HG03354 (cell line): Measurements from ENCODE around the gene KRT35.

ENCODE experiments used
- ATAC-seq: cut with Tn5 transposase; IDR thresholded peaks from one replicate; pipeline ENCODE4 v1.9.1; 2021; ENCODE audit warnings: mild to moderate bottlenecking; ENCODE audit not compliant: unreplicated experiment, poor library complexity, severe bottlenecking

The KRT35 gene

GRCh38 chr17:41481036-41481435, at the start of gene KRT35:
Gene KRT35, minus strand, starts transcription at chr17:41481151. Its CDS starts 54 bp downstream, at chr17:41481097.
- no peak for ATAC-seq

- ATAC-seq = no peak
Measured at GRCh38 chr17:41530062-41531048, 49.4 kb upstream of the KRT35 start.

GRCh38 chr17:41529491-41529915, 48.6 kb upstream of the KRT35 start:
- ATAC-seq = no peak

GRCh38 chr17:41528959-41529353, 48.0 kb upstream of the KRT35 start:
- ATAC-seq = no peak

- no peak for ATAC-seq
Measured at GRCh38 chr17:41527063-41528023, 46.4 kb upstream of the KRT35 start.

- ATAC-seq = no peak
Measured at GRCh38 chr17:41524261-41524660, 43.3 kb upstream of the KRT35 start.

GRCh38 chr17:41523787-41524186, 42.8 kb upstream of the KRT35 start:
- no peak for ATAC-seq

- no peak for ATAC-seq
Measured at GRCh38 chr17:41523225-41523593, 42.3 kb upstream of the KRT35 start.

GRCh38 chr17:41522301-41523224, 41.6 kb upstream of the KRT35 start:
- no peak for ATAC-seq

- no peak for ATAC-seq
Measured at GRCh38 chr17:41521574-41522261, 40.8 kb upstream of the KRT35 start.

- ATAC-seq = no peak
Measured at GRCh38 chr17:41520821-41521521, 40.0 kb upstream of the KRT35 start.

- no peak for ATAC-seq
Measured at GRCh38 chr17:41519501-41520224, 38.7 kb upstream of the KRT35 start.

GRCh38 chr17:41518789-41519449, 38.0 kb upstream of the KRT35 start, which contains the start of gene KRT15:
Gene KRT15, minus strand, starts transcription at chr17:41518890. Its CDS starts 63 bp downstream, at chr17:41518827.
- ATAC-seq = no peak

- ATAC-seq = no peak
Measured at GRCh38 chr17:41518031-41518430, 37.1 kb upstream of the KRT35 start.

GRCh38 chr17:41516830-41517283, 35.9 kb upstream of the KRT35 start:
- ATAC-seq = no peak

- ATAC-seq = no peak
Measured at GRCh38 chr17:41516147-41516829, 35.3 kb upstream of the KRT35 start.
